Measurements from ENCODE around the gene GPATCH8.

GPATCH8 gene

GRCh38 chr17:44409309-44410028 lies 93.7 kb downstream of the GPATCH8 start:
- H3K27ac ChIP-seq = no peak overlapping the region
- no peak for TF ChIP-seq CTCF (IDR thresholded peaks at IDR 0.05)
- no peak for DNase-seq (ENCODE audit: low spot score)
- H3K4me3 ChIP-seq = no peak overlapping the region

GRCh38 chr17:44408786-44409185 lies 94.4 kb downstream of the GPATCH8 start:
- no peak for DNase-seq (ENCODE audit: low spot score)
- no peak for TF ChIP-seq CTCF (IDR thresholded peaks at IDR 0.05)
- no peak overlapping the region for H3K4me3 ChIP-seq
- H3K27ac ChIP-seq = no peak overlapping the region

GRCh38 chr17:44402564-44403172 lies 100.5 kb downstream of the GPATCH8 start:
- Histone ChIP-seq H3K27ac (no peak overlapping the region), H3K4me3 (no peak overlapping the region)
- DNase-seq (ENCODE audit: low spot score) = no peak
- no peak for TF ChIP-seq CTCF (IDR thresholded peaks at IDR 0.05)

GRCh38 chr17:44400226-44400847 lies 102.9 kb downstream of the GPATCH8 start:
- DNase-seq (ENCODE audit: low spot score) = no peak
- Histone ChIP-seq H3K4me3 (no peak overlapping the region), H3K27ac (no peak overlapping the region)
- no peak for TF ChIP-seq CTCF (IDR thresholded peaks at IDR 0.05)

GRCh38 chr17:44398692-44399691 lies 104.2 kb downstream of the GPATCH8 start:
- Histone ChIP-seq H3K4me3 (no peak overlapping the region), H3K27ac (no peak overlapping the region)
- no peak for DNase-seq (ENCODE audit: low spot score)
- no peak for TF ChIP-seq CTCF (IDR thresholded peaks at IDR 0.05)

GRCh38 chr17:44397479-44398440 lies 105.4 kb downstream of the GPATCH8 start:
- no peak for DNase-seq (ENCODE audit: low spot score)
- Histone ChIP-seq H3K4me3 (no peak overlapping the region), H3K27ac (no peak overlapping the region)
- TF ChIP-seq CTCF (IDR thresholded peaks at IDR 0.05) = no peak

All from coronary artery (tissue), 2 donors.